NCI-H2171 treated with DMSO at 0.1 percent for 48 hours (cell line): ENCODE data around the gene GRIN3B.
"Not testable (repeated sequence)": the region's sequence is repeated elsewhere in the genome, so short reads cannot be mapped to it uniquely, and the experiment has no call there.

Source experiments
- DNase-seq: peaks from one replicate; lab custom pipeline; 2025; lab: John Stamatoyannopoulos, UW

Gene GRIN3B, protein sequence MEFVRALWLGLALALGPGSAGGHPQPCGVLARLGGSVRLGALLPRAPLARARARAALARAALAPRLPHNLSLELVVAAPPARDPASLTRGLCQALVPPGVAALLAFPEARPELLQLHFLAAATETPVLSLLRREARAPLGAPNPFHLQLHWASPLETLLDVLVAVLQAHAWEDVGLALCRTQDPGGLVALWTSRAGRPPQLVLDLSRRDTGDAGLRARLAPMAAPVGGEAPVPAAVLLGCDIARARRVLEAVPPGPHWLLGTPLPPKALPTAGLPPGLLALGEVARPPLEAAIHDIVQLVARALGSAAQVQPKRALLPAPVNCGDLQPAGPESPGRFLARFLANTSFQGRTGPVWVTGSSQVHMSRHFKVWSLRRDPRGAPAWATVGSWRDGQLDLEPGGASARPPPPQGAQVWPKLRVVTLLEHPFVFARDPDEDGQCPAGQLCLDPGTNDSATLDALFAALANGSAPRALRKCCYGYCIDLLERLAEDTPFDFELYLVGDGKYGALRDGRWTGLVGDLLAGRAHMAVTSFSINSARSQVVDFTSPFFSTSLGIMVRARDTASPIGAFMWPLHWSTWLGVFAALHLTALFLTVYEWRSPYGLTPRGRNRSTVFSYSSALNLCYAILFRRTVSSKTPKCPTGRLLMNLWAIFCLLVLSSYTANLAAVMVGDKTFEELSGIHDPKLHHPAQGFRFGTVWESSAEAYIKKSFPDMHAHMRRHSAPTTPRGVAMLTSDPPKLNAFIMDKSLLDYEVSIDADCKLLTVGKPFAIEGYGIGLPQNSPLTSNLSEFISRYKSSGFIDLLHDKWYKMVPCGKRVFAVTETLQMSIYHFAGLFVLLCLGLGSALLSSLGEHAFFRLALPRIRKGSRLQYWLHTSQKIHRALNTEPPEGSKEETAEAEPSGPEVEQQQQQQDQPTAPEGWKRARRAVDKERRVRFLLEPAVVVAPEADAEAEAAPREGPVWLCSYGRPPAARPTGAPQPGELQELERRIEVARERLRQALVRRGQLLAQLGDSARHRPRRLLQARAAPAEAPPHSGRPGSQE

DNA sequence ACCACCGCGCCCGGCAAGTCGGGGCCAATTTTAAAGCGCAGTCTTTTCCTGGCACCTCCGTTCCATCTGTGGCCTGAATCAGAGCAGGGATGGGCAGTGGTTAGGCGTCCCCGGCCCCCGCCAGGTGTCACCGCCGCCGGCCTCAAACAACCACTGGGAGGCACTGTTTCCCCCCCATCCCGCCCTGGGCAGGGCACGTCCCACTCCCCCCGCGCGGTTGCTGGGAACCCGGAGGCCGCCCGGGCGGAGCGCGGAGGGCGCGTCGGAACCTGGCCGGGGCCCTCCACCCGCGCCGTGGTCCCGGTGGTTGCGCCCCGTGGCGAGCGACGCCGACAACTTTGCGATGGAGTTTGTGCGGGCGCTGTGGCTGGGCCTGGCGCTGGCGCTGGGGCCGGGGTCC is at the start of gene GRIN3B:
Gene GRIN3B (plus strand): TSS at position 325 of the 400 bp plus-strand sequence. CDS start 19 bp downstream, at position 344.
- no peak for DNase-seq

DNA sequence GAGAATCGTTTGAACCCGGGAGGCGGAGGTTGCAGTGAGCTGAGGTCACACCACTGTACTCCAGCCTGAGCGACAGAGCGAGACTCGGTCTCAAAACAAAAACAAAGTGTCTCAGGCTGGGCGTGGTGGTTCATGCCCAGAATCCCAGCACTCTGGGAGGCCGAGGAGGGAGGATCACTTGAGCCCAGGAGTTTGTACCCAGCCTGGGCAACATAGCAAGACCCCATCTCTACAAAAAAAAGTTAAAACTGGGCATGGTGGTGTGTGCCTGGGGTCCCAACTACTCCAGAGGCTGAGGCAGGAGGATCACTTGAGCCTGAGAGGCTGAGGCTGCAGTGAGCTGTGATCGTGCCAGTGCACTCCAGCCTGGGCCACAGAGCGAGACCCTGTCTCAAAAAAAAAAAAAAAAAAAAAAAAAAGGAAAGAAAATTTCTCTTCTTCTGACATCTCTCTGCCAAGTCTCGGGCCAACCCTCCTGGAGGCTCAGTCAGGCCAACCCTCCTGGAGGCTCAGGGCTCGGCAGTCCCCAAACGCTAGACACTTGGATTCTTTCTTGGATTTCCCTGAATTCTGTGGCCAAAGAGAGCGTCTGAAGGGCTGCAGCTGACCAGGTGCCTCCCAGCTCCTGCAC is 48.1 kb upstream of the GRIN3B start:
- no peak for DNase-seq

DNA sequence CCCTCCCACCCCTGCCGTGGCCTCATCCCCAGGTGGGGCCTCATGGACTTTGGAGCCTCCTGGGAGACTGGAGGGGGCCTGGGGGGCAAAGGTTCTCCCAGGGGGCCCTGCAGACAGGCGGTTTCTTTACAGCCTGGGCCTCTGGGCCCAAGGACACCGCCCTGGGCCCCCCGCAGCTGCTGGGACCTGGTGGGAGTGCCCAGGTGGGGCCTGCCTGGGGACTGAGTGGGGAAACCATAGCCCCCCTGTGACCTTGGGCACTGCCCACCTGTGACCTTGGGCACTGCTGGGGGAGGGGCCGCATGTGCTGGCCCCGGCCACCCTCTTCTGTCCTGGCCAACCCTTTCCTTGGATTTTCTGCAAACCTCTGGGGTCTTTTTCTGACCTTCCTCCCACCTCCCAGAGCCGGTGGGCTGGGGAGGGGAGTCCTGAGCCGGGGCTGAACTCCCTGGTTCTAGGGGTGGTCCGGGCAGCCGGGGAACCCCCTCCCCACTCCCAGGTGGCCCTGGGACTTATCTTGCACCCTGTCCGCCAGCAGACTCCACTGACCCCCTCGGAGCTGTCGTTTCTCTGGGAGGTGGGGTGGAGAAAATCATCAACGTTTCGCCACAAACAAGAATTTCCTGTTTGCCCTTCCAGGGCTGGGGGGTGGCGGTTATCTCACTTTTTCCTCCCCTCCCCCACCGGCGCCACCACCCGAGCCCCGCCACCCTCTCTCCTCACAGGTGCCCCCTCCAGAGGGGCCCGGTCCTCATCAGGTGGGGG is 47.4 kb upstream of the GRIN3B start:
- no peak for DNase-seq

DNA sequence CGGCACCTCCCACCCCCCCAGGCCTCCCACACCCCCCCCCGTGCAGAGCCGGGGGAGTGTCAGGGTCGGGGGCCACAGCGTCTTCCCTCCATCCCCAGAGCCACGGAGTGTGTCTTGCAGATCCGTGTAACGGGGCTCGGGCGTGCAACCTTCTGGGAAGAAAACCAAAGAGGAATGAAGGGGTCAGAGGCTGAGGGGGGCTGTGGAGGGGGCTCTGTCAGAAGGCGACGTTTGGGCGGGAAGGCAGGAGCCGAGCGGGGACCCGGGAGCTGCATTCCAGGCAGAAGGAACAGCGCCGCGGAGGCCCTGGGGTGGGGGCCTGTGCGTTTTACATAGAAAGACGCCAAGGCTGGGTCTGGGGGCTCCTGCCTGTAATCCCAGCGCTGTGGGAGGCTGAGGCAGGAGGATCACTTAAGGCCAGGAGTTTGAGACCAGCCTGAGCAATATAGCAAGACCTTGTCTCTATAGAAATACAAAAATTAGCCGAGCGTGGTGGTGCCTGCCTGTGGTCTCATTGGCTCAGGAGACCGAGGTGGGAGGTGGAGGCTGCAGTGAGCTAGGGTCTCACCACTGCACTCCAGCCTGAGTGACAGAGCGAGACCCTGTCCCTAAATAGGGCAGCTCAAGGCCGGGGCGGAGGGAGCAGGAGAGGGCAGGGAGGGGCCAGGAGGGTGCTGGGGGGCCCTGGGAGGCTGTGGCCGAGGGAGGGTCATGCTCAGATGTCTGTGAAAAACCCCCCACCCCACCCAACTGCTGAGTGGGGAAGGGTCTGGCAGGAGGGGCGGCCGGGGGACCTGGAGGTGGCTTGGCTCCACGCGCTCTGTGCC is 46.6 kb upstream of the GRIN3B start:
- no peak for DNase-seq

DNA sequence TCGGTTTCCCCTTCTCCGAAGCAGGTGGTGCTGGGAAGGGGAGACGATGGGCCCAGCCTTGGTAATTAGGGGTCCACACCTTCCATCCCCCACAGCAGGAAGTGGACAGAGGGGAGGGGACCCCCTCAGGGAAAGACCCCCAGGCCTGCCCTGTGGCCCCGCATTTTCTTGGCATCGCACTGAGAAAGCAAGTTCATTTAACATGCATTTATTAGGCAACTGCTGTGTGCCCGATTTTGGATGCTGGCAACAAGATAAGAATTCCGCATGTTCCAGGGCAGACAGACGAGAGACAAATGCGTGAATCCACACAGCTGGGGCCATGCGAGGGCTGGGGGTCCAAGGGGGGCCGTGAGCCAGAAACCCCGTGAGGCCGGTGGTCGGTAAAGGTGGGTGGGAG is 45.9 kb upstream of the GRIN3B start:
- no peak for DNase-seq

DNA sequence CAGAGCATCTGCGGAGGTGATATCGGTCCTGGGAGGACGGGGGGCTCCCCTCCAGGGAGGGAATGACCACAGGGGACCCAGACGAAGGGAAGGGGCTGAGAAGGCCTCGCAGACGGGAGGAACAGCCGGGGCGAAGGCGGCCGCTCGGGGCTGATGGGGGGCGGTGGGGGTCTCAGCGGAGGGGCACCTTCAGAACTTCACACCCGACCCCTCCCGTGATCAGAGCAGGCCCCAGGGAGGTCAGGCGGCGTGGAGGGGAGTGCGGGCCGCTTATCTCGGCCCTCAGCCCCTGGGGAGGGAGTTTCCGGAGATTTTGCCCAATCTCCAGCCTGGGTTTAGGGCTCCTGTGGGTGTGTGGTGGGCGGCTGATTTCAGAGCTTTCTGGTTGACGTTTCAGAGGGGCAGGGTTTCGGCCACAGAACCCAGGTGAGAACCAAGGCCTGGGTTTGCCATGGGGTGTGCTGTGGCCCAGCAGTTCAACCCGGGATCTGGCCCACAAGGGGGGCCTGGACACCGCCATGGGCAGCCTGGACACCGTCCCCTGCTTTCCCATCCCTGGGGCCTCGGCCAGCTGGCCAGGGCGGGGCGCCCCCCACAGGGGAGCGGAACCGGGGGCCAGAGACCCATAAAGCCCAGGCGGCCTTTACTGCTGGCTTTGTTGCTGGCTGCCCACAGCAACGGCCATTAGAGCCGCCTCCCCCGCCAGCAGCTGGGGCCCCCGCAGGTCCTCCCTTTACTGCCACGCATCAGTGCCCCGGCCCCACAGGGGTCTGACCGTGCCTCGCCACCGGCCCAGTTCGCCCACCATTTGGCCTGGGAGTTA is 45.3 kb upstream of the GRIN3B start:
- no peak for DNase-seq

DNA sequence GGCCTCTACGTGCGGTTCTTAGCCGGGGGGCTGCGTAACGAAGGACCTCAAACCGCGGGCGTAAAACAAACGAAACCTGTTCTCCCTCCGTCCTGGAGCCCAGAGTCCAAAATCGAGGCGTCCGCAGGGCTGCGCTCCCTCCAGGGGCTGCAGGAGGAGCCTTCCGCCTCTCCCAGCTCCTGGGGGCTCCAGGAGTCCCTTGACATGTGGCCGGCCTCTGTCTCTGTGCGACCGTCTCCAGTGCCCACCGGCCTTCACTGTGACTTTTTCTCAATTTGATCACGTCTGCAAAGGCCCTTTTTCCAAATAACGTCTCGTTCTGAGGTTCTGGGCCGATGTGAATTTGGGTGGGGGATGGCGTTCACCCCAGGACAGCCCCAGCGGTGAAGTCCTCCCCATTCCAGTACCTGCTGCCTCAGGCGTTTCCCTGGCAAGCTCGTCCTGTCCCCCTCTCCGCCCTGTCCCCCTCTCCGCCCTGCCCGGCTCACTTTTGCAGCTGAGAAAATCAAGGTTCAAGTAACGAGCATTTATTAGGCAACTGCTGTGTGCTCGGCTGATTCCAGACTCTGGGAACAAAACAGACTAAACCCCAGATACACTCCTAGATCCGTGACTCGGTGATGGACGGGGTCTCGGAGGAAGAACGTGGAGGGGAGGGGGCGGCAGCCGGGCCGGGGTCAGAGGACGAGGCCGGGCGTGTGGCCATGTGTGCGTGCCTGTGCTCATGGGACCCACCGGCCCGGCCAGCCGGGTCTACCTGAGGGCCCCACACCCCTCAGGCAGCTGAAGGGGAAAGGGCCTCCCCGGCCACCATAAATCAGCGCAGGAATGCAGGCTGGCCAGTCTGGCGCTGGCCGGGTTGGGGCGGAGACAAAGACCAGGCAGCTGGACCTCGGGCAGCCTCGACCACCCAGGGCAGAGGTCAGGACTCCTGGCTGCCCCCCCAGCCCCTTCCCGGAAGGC is 44.1 kb upstream of the GRIN3B start:
- DNase-seq = no peak

DNA sequence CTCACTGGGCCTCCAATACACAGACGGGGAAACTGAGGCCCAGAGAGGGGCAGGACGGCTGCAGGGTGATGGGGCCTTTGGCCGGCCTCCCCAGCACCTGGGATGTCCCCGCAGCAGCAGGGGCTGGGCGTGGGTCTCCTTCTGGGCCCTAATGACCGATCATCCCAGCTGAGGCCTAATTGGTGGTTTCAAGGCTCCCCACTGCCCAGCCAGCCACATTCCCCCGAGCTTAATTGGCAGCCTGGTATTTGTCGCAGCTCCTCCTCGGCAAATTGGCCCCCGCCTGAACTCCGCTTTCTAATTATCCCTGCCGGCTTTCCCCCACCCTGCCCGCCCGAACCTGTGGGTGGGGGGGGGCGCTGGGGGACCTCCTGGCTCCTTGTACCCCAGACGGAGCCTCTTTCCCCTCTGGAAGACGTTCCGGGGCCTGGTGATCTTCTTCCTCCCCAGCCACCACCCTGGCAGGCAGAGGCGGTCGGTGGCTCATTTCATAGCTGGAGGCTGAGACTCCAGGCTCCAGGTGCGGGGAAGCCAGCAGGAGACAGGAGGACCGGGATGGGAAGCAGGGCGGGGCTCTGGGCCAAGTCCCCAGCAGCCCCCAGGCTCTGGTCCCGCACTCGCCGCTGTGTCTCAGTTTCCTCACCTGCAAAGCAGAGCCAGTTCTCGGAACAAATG is 43.3 kb upstream of the GRIN3B start:
- no peak for DNase-seq

DNA sequence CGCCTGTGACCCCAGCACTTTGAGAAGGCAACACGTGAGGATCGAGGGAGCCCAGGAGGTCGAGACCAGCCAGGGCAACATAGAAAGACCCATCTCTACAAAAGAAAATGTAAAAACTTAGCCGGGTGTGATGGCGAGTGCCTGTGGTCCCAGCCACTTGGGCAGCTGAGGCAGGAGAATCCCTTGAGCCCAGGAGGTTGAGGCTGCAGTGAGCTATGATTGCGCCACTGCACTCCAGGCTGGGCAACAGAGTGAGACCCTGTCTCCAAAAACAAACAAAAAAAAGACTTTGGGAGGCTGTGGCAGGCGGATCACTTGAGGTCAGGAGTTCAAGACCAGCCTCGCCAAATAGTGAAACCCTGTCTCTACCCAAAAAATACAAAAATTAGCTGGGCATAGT is 42.6 kb upstream of the GRIN3B start:
- DNase-seq = not testable (repeated sequence)

DNA sequence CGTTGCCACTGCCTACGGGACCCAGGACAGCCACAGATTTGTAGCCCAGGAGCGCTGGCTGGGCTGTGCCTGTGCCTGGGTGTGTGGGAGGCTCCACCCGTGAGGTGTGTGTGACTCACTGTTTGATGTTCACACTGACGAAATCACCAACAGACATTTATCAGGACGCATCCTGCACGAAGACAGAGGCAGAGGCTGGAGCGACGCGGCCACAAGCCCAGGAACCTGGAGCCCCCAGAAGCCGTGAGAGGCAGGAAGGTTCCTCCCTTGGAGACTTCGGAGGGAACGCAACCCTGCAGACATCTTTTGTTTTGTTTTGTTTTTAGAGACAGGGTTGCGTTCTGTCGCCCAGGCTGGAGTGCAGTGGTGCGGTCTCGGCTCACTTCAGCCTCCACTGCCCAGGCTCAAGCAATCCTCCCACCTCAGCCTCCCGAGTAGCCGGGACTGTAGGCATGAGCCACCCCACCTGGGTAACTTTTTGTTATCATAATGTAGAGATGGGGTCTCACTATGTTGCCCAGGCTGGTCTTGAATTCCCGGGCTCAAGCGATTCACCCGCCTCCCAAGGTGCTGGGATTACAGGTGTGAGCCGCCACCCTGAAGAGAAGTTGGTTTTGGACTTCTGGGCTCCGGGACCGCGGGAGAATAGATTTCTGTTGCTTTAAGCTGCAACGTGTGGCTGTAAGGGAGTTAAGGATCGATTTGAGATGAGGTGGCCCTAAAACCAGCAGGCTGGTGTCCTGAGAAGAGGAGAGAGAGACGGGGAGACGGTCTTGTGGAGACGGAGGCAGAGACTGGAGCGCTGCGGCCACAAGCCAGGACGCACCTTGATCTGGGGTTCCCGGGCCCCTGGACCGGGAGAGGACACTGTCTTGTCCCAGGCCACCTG is 41.0 kb upstream of the GRIN3B start:
- no peak for DNase-seq

DNA sequence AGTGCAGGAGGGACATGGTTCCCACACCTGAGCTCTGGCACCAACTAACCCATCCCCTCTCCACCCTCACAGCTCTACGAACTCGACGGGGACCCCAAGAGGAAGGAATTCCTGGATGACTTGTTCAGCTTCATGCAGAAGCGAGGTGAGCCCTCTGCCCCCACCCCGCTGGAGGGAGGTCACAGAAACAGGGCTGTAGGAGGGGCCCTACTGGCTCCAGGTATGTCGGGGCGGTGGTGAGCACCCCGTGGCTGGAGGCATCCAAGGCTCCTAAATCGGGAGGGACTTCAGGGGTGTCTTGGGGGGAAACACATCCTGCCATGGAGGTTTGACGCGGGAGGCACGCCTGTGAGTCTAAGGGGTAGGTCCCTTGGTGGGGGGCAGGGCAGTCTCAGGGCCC is 40.2 kb upstream of the GRIN3B start:
- no peak for DNase-seq

DNA sequence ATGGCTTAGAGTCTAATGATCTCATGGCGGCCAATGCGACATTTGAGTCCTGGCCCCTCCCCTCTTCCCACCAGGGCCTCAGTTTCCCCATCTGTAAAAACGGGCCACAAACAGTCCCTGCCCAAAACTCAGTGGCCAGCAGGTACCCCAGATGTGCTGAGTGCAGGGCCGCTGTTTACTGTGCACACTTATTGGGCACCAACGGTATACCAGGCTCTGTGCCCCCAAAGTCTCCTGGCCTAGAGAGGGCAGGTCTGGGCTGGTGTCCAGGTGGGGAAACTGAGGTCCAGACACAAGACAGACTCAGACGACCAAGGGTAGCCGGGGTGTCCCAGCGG is 39.6 kb upstream of the GRIN3B start:
- no peak for DNase-seq

DNA sequence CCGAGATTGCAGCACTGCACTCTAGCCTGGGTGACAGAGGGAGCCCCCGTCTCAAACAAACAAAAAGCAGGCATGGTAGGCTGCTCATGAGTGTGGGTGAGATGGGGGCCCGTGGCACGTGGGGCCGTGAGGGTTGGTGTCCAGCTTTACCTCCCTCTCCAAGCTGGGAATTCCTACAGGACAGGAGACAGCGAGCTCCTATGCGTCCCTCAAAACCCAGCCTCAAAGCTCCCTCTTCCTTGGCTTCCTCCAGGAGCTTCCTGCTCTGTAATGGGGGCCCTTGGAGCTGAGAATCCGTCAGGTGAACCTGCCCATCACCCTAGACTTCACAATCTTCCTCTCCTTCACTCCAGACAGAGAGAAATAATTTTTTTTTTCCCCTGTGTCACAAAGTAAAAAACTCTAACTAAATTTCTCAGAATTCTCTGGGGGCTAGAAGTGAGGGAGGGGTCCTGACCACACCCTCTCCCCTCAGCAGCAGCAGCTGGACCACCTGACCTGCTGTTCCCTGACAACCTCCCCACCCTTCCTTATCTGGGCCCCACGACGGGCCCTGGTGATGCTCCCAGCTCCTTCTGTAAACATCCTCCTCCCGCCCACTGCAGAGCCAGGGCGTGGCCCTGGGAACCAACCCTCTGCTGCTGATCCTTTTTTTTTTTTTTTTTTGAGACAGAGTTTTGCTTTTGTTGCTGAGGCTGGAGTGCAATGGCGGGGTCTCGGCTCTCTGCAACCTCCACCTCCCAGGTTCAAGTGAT is 38.2 kb upstream of the GRIN3B start:
- DNase-seq = peak; percentile 46

DNA sequence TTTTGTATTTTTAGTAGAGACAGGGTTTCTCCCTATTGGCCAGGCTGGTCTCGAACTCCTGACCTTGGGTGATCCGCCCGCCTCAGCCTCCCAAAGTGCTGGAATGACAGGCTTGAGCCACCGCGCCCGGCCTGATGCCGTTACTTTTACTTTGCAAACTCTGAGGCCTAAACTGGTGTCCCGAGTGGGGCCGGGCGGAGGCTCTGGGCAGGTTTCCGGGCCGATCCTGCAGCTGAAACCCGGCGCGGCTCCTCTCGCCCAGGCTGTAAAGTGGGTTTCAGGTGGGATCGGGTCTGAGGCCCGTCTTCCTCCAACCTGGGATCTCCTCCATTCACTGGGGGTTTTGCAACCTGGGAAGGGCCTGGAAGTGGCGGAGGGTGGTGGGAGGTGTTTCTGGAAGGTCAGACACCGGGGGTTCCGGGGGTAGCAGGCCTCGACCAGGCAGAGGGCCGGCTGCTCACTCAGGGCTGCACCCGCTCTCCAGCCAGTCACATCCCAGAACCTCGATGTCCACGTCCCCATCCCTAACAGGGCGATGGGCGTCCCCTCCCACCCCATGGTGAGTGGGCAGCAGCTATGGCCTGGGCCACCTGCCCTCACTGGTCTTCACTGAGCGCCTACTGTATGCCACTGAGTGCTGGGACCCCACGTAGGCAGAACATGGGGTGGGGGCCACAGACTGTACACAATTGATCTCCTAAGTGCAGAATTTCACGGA is 37.4 kb upstream of the GRIN3B start:
- no peak for DNase-seq

DNA sequence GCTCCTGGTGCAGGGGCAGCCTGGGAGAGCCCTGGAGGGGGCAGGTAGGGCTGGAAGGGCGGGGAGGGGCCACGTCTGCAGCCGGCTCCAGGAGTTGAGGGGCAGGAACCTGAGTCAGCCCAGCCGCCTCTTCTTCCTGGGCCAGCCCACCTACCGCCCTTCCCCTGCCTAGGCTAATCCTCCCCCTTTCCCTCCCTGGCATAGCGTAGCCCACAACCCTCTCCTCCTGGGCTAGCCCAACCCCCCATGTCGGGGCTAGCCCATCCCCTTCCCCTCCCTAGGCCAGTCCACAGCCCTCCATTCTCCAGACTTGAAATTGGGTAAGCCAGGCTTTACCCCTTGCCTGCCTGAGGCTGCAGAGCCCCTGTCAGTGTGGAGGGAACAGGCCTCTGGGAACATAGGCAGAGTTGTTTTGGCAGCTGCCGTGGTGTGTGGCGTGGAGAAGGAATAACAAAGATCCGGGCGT is 36.7 kb upstream of the GRIN3B start:
- DNase-seq = no peak

DNA sequence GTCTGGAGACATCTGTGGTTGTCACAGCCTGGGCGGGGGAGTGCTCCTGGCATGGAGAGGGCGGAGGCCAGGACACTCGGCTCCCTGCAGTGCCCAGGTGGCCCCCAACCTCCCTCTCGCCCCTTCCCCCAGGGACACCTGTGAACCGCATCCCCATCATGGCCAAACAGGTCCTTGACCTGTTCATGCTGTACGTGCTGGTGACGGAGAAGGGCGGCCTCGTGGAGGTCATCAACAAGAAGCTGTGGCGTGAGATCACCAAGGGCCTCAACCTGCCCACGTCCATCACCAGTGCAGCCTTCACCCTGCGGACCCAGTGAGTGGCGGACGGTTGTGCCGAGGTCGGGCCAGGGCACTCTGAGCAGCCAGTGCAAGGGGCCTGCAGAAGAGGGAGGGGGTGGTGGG is 36.1 kb upstream of the GRIN3B start:
- no peak for DNase-seq
